Endothelial cell of hepatic sinusoid (primary cell): ENCODE results near the gene TTF1.

Experiments
- in situ Hi-C: cut with HindIII; loops from 2 replicates; pipeline ENCODE4 v1.10.0; 2017; ENCODE audit warnings: low sequenced_read_pairs

TTF1 gene

GRCh38 chr9:132367613-132368313, 38.9 kb downstream of the TTF1 start:
- in situ Hi-C loops = no loop called here

- in situ Hi-C loops = no loop called here
Measured at GRCh38 chr9:132366481-132366880, 40.2 kb downstream of the TTF1 start.

GRCh38 chr9:132365986-132366385, 40.7 kb downstream of the TTF1 start:
- in situ Hi-C loops = no loop called here

- in situ Hi-C loops = no loop called here
Measured at GRCh38 chr9:132364068-132364467, 42.6 kb downstream of the TTF1 start.

GRCh38 chr9:132357764-132358163, 48.9 kb downstream of the TTF1 start:
- in situ Hi-C loops = no loop called here

- in situ Hi-C loops = no loop called here
Measured at GRCh38 chr9:132356324-132356924, 50.2 kb downstream of the TTF1 start.

GRCh38 chr9:132354637-132355355, 51.8 kb downstream of the TTF1 start, which contains the start of gene SETX:
SETX (minus strand) TSS chr9:132354986; CDS start chr9:132349428, 5,558 bp downstream.
- in situ Hi-C loops = no loop called here

- in situ Hi-C loops = no loop called here
Measured at GRCh38 chr9:132351404-132352045, 55.1 kb downstream of the TTF1 start.

GRCh38 chr9:132350861-132351315, 55.8 kb downstream of the TTF1 start:
- in situ Hi-C loops = no loop called here

- in situ Hi-C loops = loop anchor here (10.0 kb wide), 1 partner anchor 64 kb away; no protein-coding TSS in a partner anchor
Measured at GRCh38 chr9:132348676-132349075, 58.0 kb downstream of the TTF1 start.

GRCh38 chr9:132346177-132346576, 60.5 kb downstream of the TTF1 start:
- in situ Hi-C loops = loop anchor here (10.0 kb wide), 1 partner anchor 61 kb away; no protein-coding TSS in a partner anchor

- in situ Hi-C loops = loop anchor here (10.0 kb wide), 1 partner anchor 57 kb away; no protein-coding TSS in a partner anchor
Measured at GRCh38 chr9:132341177-132341840, 65.3 kb downstream of the TTF1 start.

GRCh38 chr9:132334364-132334763, 72.3 kb downstream of the TTF1 start:
- in situ Hi-C loops = no loop called here

GRCh38 chr9:132333556-132333955, 73.1 kb downstream of the TTF1 start:
- in situ Hi-C loops = no loop called here

- in situ Hi-C loops = loop anchor here (10.0 kb wide), 1 partner anchor 54 kb away; no protein-coding TSS in a partner anchor
Measured at GRCh38 chr9:132328580-132328979, 78.1 kb downstream of the TTF1 start.

GRCh38 chr9:132327537-132327936, 79.1 kb downstream of the TTF1 start:
- in situ Hi-C loops = loop anchor here (10.0 kb wide), 1 partner anchor 53 kb away; no protein-coding TSS in a partner anchor
